ENCODE measurements around the gene HCN4.
A peak's percentile ranks its signal among the peaks of the same experiment; 100 is the strongest.

HCN4 gene

GRCh38 chr15:73359651-73360050 is 9.1 kb downstream of the HCN4 start:
- no peak overlapping the region for H3K4me3 ChIP-seq
- H3K9me3 ChIP-seq (ENCODE audit: low read depth, low read length) = no peaks in the 10 kb centered on the region
- TF ChIP-seq FOXP2 (optimal IDR thresholded peaks at IDR 0.05; ENCODE audit: control extremely low read depth, extremely low read length, insufficient read depth) (no peak), POLR2AphosphoS5 (IDR thresholded peaks at IDR 0.05; ENCODE audit: borderline replicate concordance, low read depth, low read length) (no peak), EZH2 (IDR thresholded peaks at IDR 0.05) (peak; percentile 47)

GRCh38 chr15:73357999-73358665 is 10.6 kb downstream of the HCN4 start:
- Histone ChIP-seq H3K9ac (ENCODE audit: insufficient read length) (no peak overlapping the region), H3K27ac (no peak overlapping the region), H3K36me3 (ENCODE audit: insufficient read depth, low read length) (no peaks in the 10 kb centered on the region), H3K4me3 (no peak overlapping the region), H3K9me3 (ENCODE audit: low read depth, low read length) (no peaks in the 10 kb centered on the region)
- no peak for DNase-seq (ENCODE audit: low read depth, low spot score)
- TF ChIP-seq EZH2 (IDR thresholded peaks at IDR 0.05) (no peak), FOXP2 (optimal IDR thresholded peaks at IDR 0.05; ENCODE audit: control extremely low read depth, extremely low read length, insufficient read depth) (no peak), POLR2AphosphoS5 (IDR thresholded peaks at IDR 0.05; ENCODE audit: borderline replicate concordance, low read depth, low read length) (no peak)

More at GRCh38 chr15:73359651-73360050, 9.1 kb downstream of the HCN4 start:
- no peak overlapping the region for H3K9ac ChIP-seq (ENCODE audit: insufficient read length)
- H3K27ac ChIP-seq = no peak overlapping the region
- no peak for DNase-seq (ENCODE audit: low read depth, low spot score)
- no peaks in the 10 kb centered on the region for H3K36me3 ChIP-seq (ENCODE audit: insufficient read depth, low read length)

GRCh38 chr15:73355612-73356265 is 13.0 kb downstream of the HCN4 start:
- no peak for TF ChIP-seq POLR2AphosphoS5 (IDR thresholded peaks at IDR 0.05; ENCODE audit: borderline replicate concordance, low read depth, low read length)
- TF ChIP-seq FOXP2 (optimal IDR thresholded peaks at IDR 0.05; ENCODE audit: control extremely low read depth, extremely low read length, insufficient read depth) = no peak
- TF ChIP-seq EZH2 (IDR thresholded peaks at IDR 0.05) = no peak
- Histone ChIP-seq H3K9me3 (ENCODE audit: low read depth, low read length) (no peaks in the 10 kb centered on the region), H3K4me3 (no peak overlapping the region), H3K27ac (no peak overlapping the region), H3K36me3 (ENCODE audit: insufficient read depth, low read length) (no peaks in the 10 kb centered on the region), H3K9ac (ENCODE audit: insufficient read length) (no peak overlapping the region)
- DNase-seq (ENCODE audit: low read depth, low spot score) = no peak

- H3K9ac ChIP-seq (ENCODE audit: insufficient read length) = no peak overlapping the region
- H3K27ac ChIP-seq = no peak overlapping the region
- no peaks in the 10 kb centered on the region for H3K36me3 ChIP-seq (ENCODE audit: insufficient read depth, low read length)
- no peak overlapping the region for H3K4me3 ChIP-seq
- no peaks in the 10 kb centered on the region for H3K9me3 ChIP-seq (ENCODE audit: low read depth, low read length)
- no peak for DNase-seq (ENCODE audit: low read depth, low spot score)
- TF ChIP-seq EZH2 (IDR thresholded peaks at IDR 0.05) (no peak), FOXP2 (optimal IDR thresholded peaks at IDR 0.05; ENCODE audit: control extremely low read depth, extremely low read length, insufficient read depth) (no peak), POLR2AphosphoS5 (IDR thresholded peaks at IDR 0.05; ENCODE audit: borderline replicate concordance, low read depth, low read length) (no peak)
These were observed 14.5 kb downstream of the HCN4 start for GRCh38 chr15:73354241-73354640.

- H3K27ac ChIP-seq = no peak overlapping the region
- no peak overlapping the region for H3K9ac ChIP-seq (ENCODE audit: insufficient read length)
- DNase-seq (ENCODE audit: low read depth, low spot score) = no peak
- TF ChIP-seq EZH2 (IDR thresholded peaks at IDR 0.05) = no peak
- no peak for TF ChIP-seq FOXP2 (optimal IDR thresholded peaks at IDR 0.05; ENCODE audit: control extremely low read depth, extremely low read length, insufficient read depth)
- TF ChIP-seq POLR2AphosphoS5 (IDR thresholded peaks at IDR 0.05; ENCODE audit: borderline replicate concordance, low read depth, low read length) = no peak
- no peaks in the 10 kb centered on the region for H3K36me3 ChIP-seq (ENCODE audit: insufficient read depth, low read length)
- H3K9me3 ChIP-seq (ENCODE audit: low read depth, low read length) = no peaks in the 10 kb centered on the region
- H3K4me3 ChIP-seq = no peak overlapping the region
These were observed 15.0 kb downstream of the HCN4 start for GRCh38 chr15:73353734-73354133.

GRCh38 chr15:73352082-73352481 is 16.7 kb downstream of the HCN4 start:
- H3K9ac ChIP-seq (ENCODE audit: insufficient read length) = no peak overlapping the region
- no peak for DNase-seq (ENCODE audit: low read depth, low spot score)

GRCh38 chr15:73349191-73349590 is 19.6 kb downstream of the HCN4 start:
- no peak for TF ChIP-seq EZH2 (IDR thresholded peaks at IDR 0.05)
- TF ChIP-seq FOXP2 (optimal IDR thresholded peaks at IDR 0.05; ENCODE audit: control extremely low read depth, extremely low read length, insufficient read depth) = no peak
- TF ChIP-seq POLR2AphosphoS5 (IDR thresholded peaks at IDR 0.05; ENCODE audit: borderline replicate concordance, low read depth, low read length) = no peak
- H3K36me3 ChIP-seq (ENCODE audit: insufficient read depth, low read length) = no peaks in the 10 kb centered on the region
- H3K4me3 ChIP-seq = no peak overlapping the region
- no peak overlapping the region for H3K27ac ChIP-seq
- DNase-seq (ENCODE audit: low read depth, low spot score) = no peak
- no peak overlapping the region for H3K9ac ChIP-seq (ENCODE audit: insufficient read length)
- no peaks in the 10 kb centered on the region for H3K9me3 ChIP-seq (ENCODE audit: low read depth, low read length)

More at GRCh38 chr15:73352082-73352481, 16.7 kb downstream of the HCN4 start:
- Histone ChIP-seq H3K36me3 (ENCODE audit: insufficient read depth, low read length) (no peaks in the 10 kb centered on the region), H3K9me3 (ENCODE audit: low read depth, low read length) (no peaks in the 10 kb centered on the region), H3K27ac (no peak overlapping the region), H3K4me3 (no peak overlapping the region)
- TF ChIP-seq FOXP2 (optimal IDR thresholded peaks at IDR 0.05; ENCODE audit: control extremely low read depth, extremely low read length, insufficient read depth) = no peak
- no peak for TF ChIP-seq EZH2 (IDR thresholded peaks at IDR 0.05)
- no peak for TF ChIP-seq POLR2AphosphoS5 (IDR thresholded peaks at IDR 0.05; ENCODE audit: borderline replicate concordance, low read depth, low read length)

- no peak overlapping the region for H3K27ac ChIP-seq
- H3K36me3 ChIP-seq (ENCODE audit: insufficient read depth, low read length) = no peaks in the 10 kb centered on the region
- no peak for TF ChIP-seq POLR2AphosphoS5 (IDR thresholded peaks at IDR 0.05; ENCODE audit: borderline replicate concordance, low read depth, low read length)
- no peak for TF ChIP-seq EZH2 (IDR thresholded peaks at IDR 0.05)
- no peak for TF ChIP-seq FOXP2 (optimal IDR thresholded peaks at IDR 0.05; ENCODE audit: control extremely low read depth, extremely low read length, insufficient read depth)
- H3K9ac ChIP-seq (ENCODE audit: insufficient read length) = no peak overlapping the region
- peak; percentile 8 for DNase-seq (ENCODE audit: low read depth, low spot score)
- no peaks in the 10 kb centered on the region for H3K9me3 ChIP-seq (ENCODE audit: low read depth, low read length)
- H3K4me3 ChIP-seq = no peak overlapping the region
These were observed 21.9 kb downstream of the HCN4 start for GRCh38 chr15:73346735-73347312.
